GM12801 (cell line): ENCODE data around the gene CDH3.

Source experiments
- CTCF ChIP-seq: IDR thresholded peaks from one replicate; pipeline ENCODE4 v1.5.1; 2011; ENCODE audit warnings: control low read depth; ENCODE audit not compliant: insufficient read length; ENCODE audit errors: extremely low read depth

The CDH3 gene

DNA sequence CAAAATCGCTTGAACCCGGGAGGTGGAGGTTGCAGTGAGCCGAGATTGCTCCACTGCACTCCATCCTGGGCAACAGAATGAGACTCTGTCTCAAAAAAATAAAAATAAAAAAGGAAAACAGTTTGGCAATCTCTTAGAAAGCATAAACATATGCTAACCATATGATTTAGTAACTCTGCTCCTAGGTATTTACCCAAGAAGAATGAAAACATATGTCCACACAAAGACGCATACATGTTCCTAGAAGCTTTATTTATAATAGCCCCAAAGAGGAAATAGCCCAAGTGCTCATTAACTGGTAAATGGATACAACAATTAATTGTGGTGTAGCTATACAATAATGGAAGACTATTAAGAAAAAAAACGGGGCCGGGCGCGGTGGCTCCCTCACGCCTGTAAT, 73.5 kb downstream of the CDH3 start:
- TF ChIP-seq CTCF: no peak

- TF ChIP-seq CTCF: no peak
Observed at GRCh38 chr16:68719993-68720489, 74.9 kb downstream of the CDH3 start.

DNA sequence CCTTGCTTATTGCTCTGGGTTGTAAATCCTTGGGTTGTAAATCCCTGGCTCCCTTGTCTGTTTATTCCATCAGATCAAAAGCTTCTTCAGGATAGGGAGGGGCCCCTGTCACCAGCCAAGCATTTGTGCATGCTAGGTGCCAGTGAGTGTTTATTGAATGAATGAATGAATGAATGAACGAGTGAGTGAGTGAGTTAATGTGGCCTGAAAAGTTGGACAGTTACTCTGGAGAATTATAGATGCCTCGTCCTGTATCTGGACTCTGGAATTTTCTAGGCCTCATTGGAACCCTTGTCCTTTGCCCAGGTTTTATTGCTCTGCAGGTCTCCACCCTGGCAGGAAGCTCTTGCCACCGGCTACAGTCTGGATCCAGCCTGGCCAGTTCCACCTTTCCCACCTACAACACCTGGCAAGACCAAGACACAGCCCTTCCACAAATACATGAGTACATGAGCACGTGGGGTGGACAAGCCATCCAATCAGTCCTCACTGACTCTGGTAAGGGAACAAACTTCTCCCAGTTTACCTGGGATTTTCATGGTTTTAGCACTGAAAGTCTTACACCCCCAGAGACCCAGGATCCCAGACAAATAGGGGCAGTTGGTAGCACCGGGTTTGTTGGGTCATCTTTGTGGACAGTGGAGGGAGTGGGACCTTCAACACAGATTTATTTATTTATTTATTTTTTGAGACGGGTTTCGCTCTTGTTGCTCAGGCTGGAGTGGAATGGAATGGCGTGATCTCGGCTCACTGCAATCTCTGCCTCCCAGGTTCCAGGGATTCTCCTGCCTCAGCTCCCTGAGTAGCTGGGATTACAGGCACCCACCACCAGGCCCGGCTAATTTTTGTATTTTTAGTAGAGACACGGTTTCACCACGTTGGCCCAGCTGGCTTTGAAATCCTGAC, 77.3 kb downstream of the CDH3 start:
- no peak for TF ChIP-seq CTCF

DNA sequence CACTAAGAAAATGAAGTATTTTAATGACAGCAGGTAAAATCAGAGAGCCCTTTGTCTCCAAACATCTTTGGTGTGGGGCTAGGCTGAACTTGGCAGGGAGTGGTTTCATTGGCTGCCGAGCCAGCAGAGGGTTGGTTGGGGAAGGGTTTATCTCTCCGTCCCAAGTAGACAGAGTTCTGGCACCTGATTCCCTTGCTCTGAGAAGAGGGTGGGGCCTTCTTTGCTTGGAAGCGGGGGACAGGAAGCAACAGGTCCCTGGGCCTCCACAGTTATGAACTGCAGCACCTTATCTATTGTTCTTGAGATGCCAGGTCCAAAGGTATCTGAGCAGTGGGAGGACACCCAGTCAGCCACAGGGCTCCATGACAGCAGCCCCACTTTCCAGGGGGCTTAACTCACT, 79.7 kb downstream of the CDH3 start:
- no peak for TF ChIP-seq CTCF

DNA sequence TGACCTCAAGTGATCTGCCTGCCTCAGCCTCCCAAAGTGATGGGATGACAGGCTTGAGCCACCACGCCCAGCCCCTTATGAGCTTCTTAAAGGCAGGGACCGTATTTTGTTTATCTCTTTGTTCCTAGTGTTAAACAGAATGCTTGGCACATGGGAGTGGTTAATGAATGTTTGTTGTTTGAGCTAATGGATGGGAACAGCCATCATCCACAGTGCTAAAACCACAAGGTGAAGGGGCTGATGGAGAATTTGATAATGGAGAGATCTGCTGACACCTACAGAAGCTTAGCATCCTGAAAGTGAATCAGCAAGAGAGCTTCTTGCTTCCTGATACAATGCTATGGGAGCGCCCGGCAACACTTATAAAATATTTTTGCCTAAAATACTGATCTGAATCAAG, 83.4 kb downstream of the CDH3 start:
- TF ChIP-seq CTCF: no peak

DNA sequence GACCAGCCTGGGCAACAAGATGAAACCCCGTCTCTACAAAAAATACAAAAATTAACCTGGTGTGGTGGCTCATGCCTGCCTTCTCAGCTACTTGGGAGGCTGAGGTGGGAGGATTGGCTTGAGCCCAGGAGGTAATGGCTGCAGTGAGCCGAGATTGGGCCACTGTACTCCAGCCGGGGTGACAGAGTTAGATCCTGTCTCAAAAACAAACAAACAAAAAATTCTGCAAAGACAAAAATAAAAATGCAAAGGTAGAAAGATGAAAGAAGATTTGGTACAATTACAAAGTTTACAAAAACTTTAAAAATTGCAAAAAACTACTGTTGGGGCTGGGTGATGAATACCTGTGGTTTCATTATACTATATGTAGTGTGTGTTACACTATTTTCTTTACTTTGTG, 86.5 kb downstream of the CDH3 start:
- TF ChIP-seq CTCF: no peak

GRCh38 chr16:68732042-68732680, 87.1 kb downstream of the CDH3 start:
- no peak for TF ChIP-seq CTCF
